ENCODE results near the gene TSR3. TPM values are rescaled to one million over a fixed set of nuclear protein-coding genes. Genes with fewer than 3 reads are reported as not detected.

The TSR3 gene
- total and polyA plus RNA-seq, 4 donors: 28.9 to 92.1 (median 73.3) TPM

DNA sequence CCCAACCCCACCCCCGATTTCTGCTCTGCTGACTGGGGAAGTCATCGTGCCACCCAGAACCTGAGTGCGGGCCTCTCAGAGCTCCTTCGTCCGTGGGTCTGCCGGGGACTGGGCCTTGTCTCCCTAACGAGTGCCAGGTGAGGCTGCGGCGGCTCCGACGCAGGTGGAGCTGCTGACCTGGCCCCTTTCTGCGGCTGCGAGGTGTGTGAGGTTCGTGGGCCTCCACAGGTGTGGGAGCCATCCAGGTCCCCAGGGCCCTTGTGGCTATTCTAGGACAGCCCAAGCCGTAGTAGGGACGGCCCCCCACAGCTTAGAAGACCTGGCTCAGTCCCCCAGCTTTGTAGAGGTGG lies 39.2 kb downstream of the TSR3 start:
- Histone ChIP-seq H3K36me3 (ENCODE audit: control insufficient read depth, insufficient read depth, low read length) (peaks cover 63% of the 10 kb centered on the region), H3K27me3 (ENCODE audit: control insufficient read depth, insufficient read depth, low read length) (no peaks in the 10 kb centered on the region), H3K9me3 (ENCODE audit: control insufficient read depth, insufficient read depth, low read length) (no peaks in the 10 kb centered on the region), H3K4me3 (ENCODE audit: low read depth, low read length) (no peak overlapping the region), H3K4me1 (ENCODE audit: control insufficient read depth, insufficient read depth, low read length) (peaks cover 28% of the 10 kb centered on the region), H3K27ac (ENCODE audit: low read depth, low read length) (no peak overlapping the region)
- DNase-seq (ENCODE audit: low read depth in 4 of 6, low spot score in 6 of 6): no peak
- 91% methylated on average over 16 of the region's 16 CpGs for WGBS (ENCODE audit: insufficient coverage)

DNA sequence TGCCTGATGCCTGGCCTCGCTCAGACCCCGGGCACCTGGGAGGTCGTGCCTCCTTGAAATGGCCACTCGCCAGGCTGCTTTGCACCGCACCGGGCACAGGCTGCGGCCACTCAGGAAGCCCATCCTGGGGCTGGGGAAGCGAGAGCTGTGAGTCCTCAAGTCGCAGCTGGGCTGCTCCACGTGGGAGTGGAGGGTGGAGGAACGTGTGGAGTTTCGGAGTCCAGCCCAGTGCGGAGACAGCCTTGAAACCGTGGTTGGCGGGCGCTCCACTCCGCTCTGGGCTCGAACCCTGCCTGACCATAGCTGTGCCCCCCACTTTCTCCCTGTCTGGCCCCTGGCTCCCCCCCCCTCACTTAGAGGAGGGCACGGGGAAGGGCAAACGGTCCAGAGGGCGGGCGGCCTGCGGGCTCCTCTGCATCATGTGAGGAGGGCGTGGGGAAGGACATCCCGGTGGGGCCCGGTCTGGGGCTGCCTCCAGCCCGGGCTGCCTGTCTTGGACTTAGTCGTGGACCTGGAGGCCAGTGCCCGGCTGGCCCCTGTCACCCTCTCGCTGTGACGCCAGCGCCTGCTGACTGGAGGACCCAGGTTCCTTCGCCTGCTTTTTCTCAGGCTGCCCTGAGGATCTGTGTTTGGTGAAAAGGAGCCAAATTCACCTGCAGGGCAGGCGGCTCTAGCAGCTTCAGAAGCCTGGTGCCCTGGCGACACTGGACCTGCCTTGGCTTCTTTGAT lies 39.8 kb downstream of the TSR3 start:
- H3K27ac ChIP-seq (ENCODE audit: low read depth, low read length): no peak overlapping the region
- H3K4me1 ChIP-seq (ENCODE audit: control insufficient read depth, insufficient read depth, low read length): peaks cover 32% of the 10 kb centered on the region
- peaks cover 57% of the 10 kb centered on the region for H3K36me3 ChIP-seq (ENCODE audit: control insufficient read depth, insufficient read depth, low read length)

DNA sequence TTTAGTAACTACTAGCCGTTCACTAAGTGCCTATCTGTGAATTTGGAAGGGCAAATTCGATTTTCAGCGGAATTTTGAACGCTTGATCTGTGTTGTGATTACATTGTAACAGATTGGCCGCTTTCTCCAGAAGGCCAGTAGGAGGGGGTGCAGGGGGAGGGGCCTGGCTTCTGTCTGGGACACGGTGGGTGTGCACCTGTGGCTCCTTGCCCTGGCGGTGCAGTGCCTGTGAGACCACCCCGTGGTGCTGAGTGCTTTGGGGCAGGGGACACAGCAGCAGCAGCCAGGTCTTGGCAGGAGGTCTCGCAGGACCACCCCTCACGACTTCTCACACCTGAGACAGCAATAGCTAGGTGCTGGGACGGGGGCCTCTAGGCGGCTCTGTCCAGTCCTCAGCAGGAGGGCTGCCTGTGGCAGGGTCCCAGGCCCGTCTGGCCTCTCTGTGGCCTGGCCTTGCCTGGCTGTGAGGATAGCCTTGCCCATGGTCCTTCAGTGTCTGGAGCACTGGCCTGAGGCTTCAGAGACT lies 40.4 kb downstream of the TSR3 start:
- no peak for DNase-seq (ENCODE audit: low read depth in 4 of 6, low spot score in 6 of 6)
- Histone ChIP-seq H3K36me3 (ENCODE audit: control insufficient read depth, insufficient read depth, low read length) (peaks cover 51% of the 10 kb centered on the region), H3K27me3 (ENCODE audit: control insufficient read depth, insufficient read depth, low read length) (no peaks in the 10 kb centered on the region), H3K9me3 (ENCODE audit: control insufficient read depth, insufficient read depth, low read length) (no peaks in the 10 kb centered on the region), H3K27ac (ENCODE audit: low read depth, low read length) (no peak overlapping the region), H3K4me1 (ENCODE audit: control insufficient read depth, insufficient read depth, low read length) (peaks cover 32% of the 10 kb centered on the region), H3K4me3 (ENCODE audit: low read depth, low read length) (peak overlapping the region; percentile 71)
- 19% methylated on average over 13 of the region's 13 CpGs for WGBS (ENCODE audit: insufficient coverage)

More for the DNA sequence above, 39.8 kb downstream of the TSR3 start:
- Histone ChIP-seq H3K9me3 (ENCODE audit: control insufficient read depth, insufficient read depth, low read length) (no peaks in the 10 kb centered on the region), H3K4me3 (ENCODE audit: low read depth, low read length) (peak overlapping the region; percentile 71), H3K27me3 (ENCODE audit: control insufficient read depth, insufficient read depth, low read length) (no peaks in the 10 kb centered on the region)
- 64% methylated on average over 28 of the region's 35 CpGs for WGBS (ENCODE audit: insufficient coverage)
- no peak for DNase-seq (ENCODE audit: low read depth in 4 of 6, low spot score in 6 of 6)

DNA sequence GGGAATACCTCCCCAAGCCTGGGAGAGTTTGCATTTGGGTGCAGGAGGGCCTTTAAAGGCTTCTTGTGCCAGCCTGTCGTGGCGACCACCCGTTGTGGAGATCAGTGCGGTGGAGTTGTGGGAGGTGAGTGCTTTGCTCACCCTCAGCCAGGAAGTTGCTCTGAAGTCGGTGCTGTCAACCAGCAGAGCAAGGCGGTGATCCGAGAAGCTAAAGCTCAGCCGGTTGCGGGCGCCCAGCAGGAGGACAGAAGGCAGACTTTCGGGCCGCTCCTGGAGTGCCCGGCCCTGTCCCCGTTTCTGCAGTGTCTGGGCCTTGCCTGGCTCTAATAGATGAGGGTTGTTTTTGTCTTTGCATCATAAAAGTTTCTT lies 40.9 kb downstream of the TSR3 start:
- H3K27me3 ChIP-seq (ENCODE audit: control insufficient read depth, insufficient read depth, low read length): no peaks in the 10 kb centered on the region
- H3K9me3 ChIP-seq (ENCODE audit: control insufficient read depth, insufficient read depth, low read length): no peaks in the 10 kb centered on the region
- H3K36me3 ChIP-seq (ENCODE audit: control insufficient read depth, insufficient read depth, low read length): peaks cover 47% of the 10 kb centered on the region
- peak overlapping the region; percentile 71 for H3K4me3 ChIP-seq (ENCODE audit: low read depth, low read length)
- no peak for DNase-seq (ENCODE audit: low read depth in 4 of 6, low spot score in 6 of 6)
- H3K27ac ChIP-seq (ENCODE audit: low read depth, low read length): no peak overlapping the region
- peaks cover 32% of the 10 kb centered on the region for H3K4me1 ChIP-seq (ENCODE audit: control insufficient read depth, insufficient read depth, low read length)
- WGBS (ENCODE audit: insufficient coverage): 2% methylated on average over 14 of the region's 14 CpGs

DNA sequence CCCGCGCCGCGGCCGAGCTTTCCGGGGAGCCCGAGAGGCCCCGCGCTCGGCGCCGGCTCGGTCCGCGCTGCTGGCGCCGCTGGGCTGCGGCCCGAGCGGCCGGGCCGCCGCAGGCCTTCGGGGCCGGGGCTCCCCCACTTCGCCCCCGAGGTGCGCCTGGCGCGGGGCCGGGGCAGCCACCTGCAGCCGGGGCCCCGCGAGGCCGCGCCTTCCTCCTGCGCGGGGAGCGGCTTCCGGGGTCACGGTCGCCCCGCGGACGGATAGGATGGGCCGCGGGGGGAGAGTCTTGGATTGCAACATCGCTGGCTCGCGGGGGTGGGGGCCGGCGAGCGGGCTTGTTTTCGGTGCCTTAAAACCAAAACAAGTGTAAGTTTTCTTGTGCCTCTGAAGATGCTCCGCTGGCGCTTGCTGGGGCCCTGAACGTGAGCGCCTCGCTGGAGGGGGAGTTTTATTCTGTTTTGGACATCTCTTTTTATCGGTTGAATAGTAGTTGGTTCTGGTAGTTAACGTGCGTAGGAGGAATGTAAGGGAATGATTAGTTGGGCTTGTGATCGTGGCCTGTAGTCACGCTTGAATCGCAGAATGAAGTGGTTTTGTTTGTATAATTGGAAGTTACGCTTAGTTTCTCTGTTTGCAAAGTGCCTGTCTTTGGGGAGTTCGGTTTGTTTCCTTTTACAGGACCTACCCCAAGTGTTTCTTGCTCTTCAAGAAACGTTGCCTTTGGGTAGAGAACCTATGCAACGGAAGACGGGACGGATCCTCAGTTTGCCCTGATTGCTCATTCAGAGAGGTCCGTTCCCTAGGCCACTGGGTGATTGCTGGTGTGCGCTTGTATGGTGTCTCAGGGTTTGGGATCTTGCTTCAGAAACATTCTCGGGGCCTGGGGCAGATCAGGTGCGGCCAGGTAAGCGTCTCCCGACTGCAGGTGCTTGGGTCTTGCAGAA lies 41.5 kb downstream of the TSR3 start:
- H3K27me3 ChIP-seq (ENCODE audit: control insufficient read depth, insufficient read depth, low read length): no peaks in the 10 kb centered on the region
- no peak overlapping the region for H3K27ac ChIP-seq (ENCODE audit: low read depth, low read length)
- under 1% methylated on average over 76 of the region's 77 CpGs for WGBS (ENCODE audit: insufficient coverage)
- H3K4me1 ChIP-seq (ENCODE audit: control insufficient read depth, insufficient read depth, low read length): peaks cover 32% of the 10 kb centered on the region
- H3K9me3 ChIP-seq (ENCODE audit: control insufficient read depth, insufficient read depth, low read length): no peaks in the 10 kb centered on the region
- H3K36me3 ChIP-seq (ENCODE audit: control insufficient read depth, insufficient read depth, low read length): peaks cover 42% of the 10 kb centered on the region
- DNase-seq (ENCODE audit: low read depth in 4 of 6, low spot score in 6 of 6): peak in 1 of 6 donors; percentile 4
- H3K4me3 ChIP-seq (ENCODE audit: low read depth, low read length): peak overlapping the region; percentile 71

DNA sequence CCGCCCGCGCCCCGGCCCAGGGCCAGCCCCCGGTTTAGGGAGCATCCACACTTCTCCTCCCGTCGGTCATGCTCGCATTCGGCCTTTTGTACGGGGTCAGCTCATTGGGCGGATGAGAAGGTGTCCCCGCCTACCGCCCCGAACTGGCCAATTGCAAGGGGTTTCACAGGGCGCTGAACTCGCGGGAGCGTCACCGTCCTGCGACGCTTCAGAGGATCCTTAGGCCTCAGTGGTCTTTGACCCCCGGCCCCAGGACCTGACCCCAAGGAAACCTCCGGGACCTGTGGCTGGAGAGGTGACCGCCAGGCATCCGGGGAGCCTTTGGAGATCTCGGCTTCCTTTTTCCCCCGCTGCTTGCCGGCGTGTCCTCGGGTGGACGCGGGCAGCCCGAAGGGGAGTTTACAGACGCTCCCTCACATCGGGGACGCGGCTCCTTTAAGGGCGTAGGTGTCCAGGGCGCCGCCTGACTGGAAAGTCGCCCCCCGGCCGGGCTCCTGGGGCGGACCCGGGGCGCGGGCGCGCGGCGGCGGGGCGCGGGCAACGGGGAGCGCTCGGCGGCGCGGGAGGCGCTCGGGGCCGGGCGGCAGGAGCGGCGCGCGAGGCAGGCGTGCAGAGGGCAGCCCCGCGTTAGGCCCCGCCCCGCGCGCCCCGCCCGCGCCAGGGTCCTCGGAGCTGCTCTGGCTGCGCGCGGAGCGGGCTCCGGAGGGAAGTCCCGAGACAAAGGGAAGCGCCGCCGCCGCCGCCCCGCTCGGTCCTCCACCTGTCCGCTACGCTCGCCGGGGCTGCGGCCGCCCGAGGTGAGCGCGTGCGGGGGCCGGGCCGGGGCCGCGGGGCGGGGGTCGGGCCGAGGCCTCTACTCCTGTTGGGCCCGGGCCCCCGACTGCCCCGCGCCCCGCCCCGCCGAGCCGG lies 42.4 kb downstream of the TSR3 start, which contains the start of gene UBE2I:
Gene UBE2I (plus strand): TSS at position 660 of the 909 bp plus-strand sequence. CDS start 4,395 bp downstream, outside the sequence.
- H3K9me3 ChIP-seq (ENCODE audit: control insufficient read depth, insufficient read depth, low read length): no peaks in the 10 kb centered on the region
- no peaks in the 10 kb centered on the region for H3K27me3 ChIP-seq (ENCODE audit: control insufficient read depth, insufficient read depth, low read length)
- WGBS (ENCODE audit: insufficient coverage): under 1% methylated on average over 117 of the region's 117 CpGs
- H3K27ac ChIP-seq (ENCODE audit: low read depth, low read length): peak within 1 kb of the TSS; percentile 97
- peaks cover 32% of the 10 kb centered on the region for H3K4me1 ChIP-seq (ENCODE audit: control insufficient read depth, insufficient read depth, low read length)
- peak within 1 kb of the TSS; percentile 71 for H3K4me3 ChIP-seq (ENCODE audit: low read depth, low read length)
- DNase-seq (ENCODE audit: low read depth in 4 of 6, low spot score in 6 of 6): peak; percentile 96 to 100 (median 99)
- peaks cover 33% of the 10 kb centered on the region for H3K36me3 ChIP-seq (ENCODE audit: control insufficient read depth, insufficient read depth, low read length)

DNA sequence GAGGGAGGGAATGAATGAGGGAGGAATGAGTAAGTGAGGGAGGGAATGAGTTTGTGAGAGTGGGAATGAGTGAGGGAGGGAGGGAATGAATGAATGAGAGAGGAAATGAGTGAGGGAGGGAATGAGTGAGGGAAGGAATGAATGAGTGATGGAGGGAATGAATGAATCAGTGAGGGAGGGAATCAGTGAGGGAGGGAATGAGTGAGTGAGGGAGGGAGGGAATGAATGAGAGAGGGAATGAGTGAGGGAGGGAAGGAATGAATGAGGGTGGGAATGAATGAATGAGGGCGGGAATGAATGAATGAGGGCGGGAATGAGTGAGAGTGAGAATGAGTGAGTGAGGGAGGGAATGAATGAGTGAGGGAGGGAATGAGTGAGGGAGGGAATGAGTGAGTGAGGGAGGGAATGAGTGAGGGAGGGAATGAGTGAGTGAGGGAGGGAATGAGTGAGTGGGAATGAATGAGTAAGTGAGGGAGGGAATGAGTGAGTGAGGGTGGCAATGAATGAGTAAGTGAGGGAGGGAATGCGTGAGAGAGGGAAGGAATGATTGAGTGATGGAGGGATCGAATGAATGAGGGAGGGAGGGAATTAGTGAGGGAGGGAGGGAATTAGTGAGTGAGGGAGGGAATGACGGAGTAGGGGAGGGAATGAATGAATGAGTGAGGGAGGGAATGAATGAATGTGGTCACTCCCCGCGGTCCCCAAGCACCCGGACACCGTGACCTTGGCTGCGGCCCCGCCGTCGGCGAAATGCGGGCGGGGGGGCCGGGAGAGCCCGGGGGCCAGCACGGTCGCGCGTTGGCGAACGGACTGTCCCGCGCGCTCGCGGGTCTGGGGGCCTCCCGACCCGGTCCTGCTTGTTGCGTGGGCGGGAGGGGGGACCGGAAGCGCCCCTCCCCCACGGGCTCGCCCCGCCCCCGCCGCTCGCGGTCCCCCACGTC lies 43.4 kb downstream of the TSR3 start:
- peaks cover 32% of the 10 kb centered on the region for H3K4me1 ChIP-seq (ENCODE audit: control insufficient read depth, insufficient read depth, low read length)
- H3K4me3 ChIP-seq (ENCODE audit: low read depth, low read length): peak overlapping the region; percentile 28
- no peaks in the 10 kb centered on the region for H3K27me3 ChIP-seq (ENCODE audit: control insufficient read depth, insufficient read depth, low read length)
- no peak for DNase-seq (ENCODE audit: low read depth in 4 of 6, low spot score in 6 of 6)
- H3K36me3 ChIP-seq (ENCODE audit: control insufficient read depth, insufficient read depth, low read length): peaks cover 24% of the 10 kb centered on the region
- 3% methylated on average over 41 of the region's 43 CpGs for WGBS (ENCODE audit: insufficient coverage)
- no peaks in the 10 kb centered on the region for H3K9me3 ChIP-seq (ENCODE audit: control insufficient read depth, insufficient read depth, low read length)
- no peak overlapping the region for H3K27ac ChIP-seq (ENCODE audit: low read depth, low read length)

DNA sequence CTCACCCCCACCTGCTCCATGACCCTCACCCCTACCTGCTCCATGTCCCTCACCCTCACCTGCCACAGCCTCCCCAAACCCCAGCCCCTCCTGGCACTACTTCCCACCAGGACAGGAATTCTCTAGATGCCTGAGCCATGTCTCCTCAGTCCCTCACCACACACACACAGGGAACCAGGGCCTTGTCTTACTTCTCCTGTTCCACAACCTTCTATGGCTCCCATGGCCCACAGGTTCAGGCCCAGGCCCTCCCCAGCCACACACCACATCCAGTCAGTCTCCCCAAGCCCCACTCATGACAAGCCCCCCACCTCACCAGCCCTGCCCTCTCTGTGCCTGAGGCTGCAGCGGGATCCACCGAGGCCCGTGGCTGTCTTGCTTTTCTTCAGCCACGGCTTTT lies 45.3 kb downstream of the TSR3 start:
- no peak overlapping the region for H3K4me3 ChIP-seq (ENCODE audit: low read depth, low read length)
- peaks cover 6% of the 10 kb centered on the region for H3K36me3 ChIP-seq (ENCODE audit: control insufficient read depth, insufficient read depth, low read length)
- H3K4me1 ChIP-seq (ENCODE audit: control insufficient read depth, insufficient read depth, low read length): peaks cover 15% of the 10 kb centered on the region
- WGBS (ENCODE audit: insufficient coverage): 73% methylated on average over 4 of the region's 4 CpGs
- DNase-seq (ENCODE audit: low read depth in 4 of 6, low spot score in 6 of 6): no peak
- H3K27me3 ChIP-seq (ENCODE audit: control insufficient read depth, insufficient read depth, low read length): peaks cover 4% of the 10 kb centered on the region
- no peaks in the 10 kb centered on the region for H3K9me3 ChIP-seq (ENCODE audit: control insufficient read depth, insufficient read depth, low read length)
- H3K27ac ChIP-seq (ENCODE audit: low read depth, low read length): no peak overlapping the region

Measured in spinal cord (tissue), 10 donors.